B cell (primary cell): ENCODE results near the gene ETV6. TPM values are rescaled to one million over a fixed set of nuclear protein-coding genes. Genes with fewer than 3 reads are reported as not detected.

Experiments used
- ATAC-seq: fragments of 200-7000 bp; cut with Tn5 transposase; one replicate; pipeline ENCODE4 v1.10.0; 2021; ENCODE audit warnings: low read depth, mild to moderate bottlenecking, moderate number of reproducible peaks, moderate library complexity
- CTCF ChIA-PET: fragments of 350-600 bp; sonication (Branson Sonifier 250); formaldehyde crosslinking; loops from one replicate; lab custom pipeline; 2021; ENCODE audit warnings: antibody characterized with exemption, inconsistent platforms; lab: Charles Lee
- POLR2A ChIA-PET: fragments of 350-600 bp; sonication (Branson Sonifier 250); formaldehyde crosslinking; loops from one replicate; lab custom pipeline; 2021; ENCODE audit warnings: antibody characterized with exemption; lab: Charles Lee
- DNase-seq: peaks from one replicate; pipeline ENCODE4 v3.0.0; 2013
- H2AFZ ChIP-seq: 2 replicates; pipeline ENCODE4 v1.6.1; 2012; ENCODE audit warnings: mild to moderate bottlenecking, low read depth, low read length; ENCODE audit not compliant: insufficient read depth, poor library complexity, severe bottlenecking
- H3K27ac ChIP-seq, 2 donors: 1 replicate in 1 of 2; 2 replicates in 1 of 2; pipeline ENCODE4 v1.5.1; 2012 to 2013; ENCODE audit warnings: low read length in 2 of 2, mild to moderate bottlenecking in 2 of 2, moderate library complexity in 1 of 2
- H3K27me3 ChIP-seq, 4 experiments: fragments of 200-600 bp in 1 of 4; sonication (generic) in 1 of 4; replicated peaks in 1 of 4; 1 replicate in 2 of 4; 2 replicates in 2 of 4; pipeline versions ENCODE4 v1.6.1 to v1.7.0; 2013 to 2016; ENCODE audit warnings: low read length in 3 of 4, mild to moderate bottlenecking in 2 of 4, mixed read lengths in 1 of 4, moderate library complexity in 1 of 4; ENCODE audit not compliant: insufficient read depth in 4 of 4, control insufficient read depth in 3 of 4; ENCODE audit errors: control extremely low read depth in 1 of 4
- H3K36me3 ChIP-seq, 2 experiments: replicated peaks in 1 of 2; 1 replicate in 1 of 2; 2 replicates in 1 of 2; pipeline versions ENCODE4 v1.6.1 to v1.7.1; 2013; ENCODE audit warnings: low read length in 1 of 2; ENCODE audit not compliant: insufficient read depth in 2 of 2, control insufficient read depth in 1 of 2; ENCODE audit errors: control extremely low read depth in 1 of 2, extremely low read depth in 1 of 2
- H3K4me1 ChIP-seq, 2 donors: fragments of 200-600 bp in 1 of 2; sonication (generic) in 1 of 2; 1 replicate in 1 of 2; 2 replicates in 1 of 2; pipeline versions ENCODE4 v1.5.1 to v1.6.1; 2013 to 2017; ENCODE audit warnings: low read length in 2 of 2; ENCODE audit not compliant: control insufficient read depth in 2 of 2, insufficient read depth in 2 of 2
- H3K4me2 ChIP-seq: replicated peaks from 2 replicates; pipeline ENCODE3; 2012; ENCODE audit warnings: mild to moderate bottlenecking, low read depth, low read length; ENCODE audit not compliant: poor library complexity, severe bottlenecking
- H3K4me3 ChIP-seq, 5 experiments: fragments of 200-600 bp in 1 of 5; sonication (generic) in 1 of 5; 1 replicate in 3 of 5; 2 replicates in 2 of 5; pipeline versions ENCODE4 v1.5.1 to v1.7.0; 2011 to 2016; ENCODE audit warnings: low read length in 4 of 5, mild to moderate bottlenecking in 4 of 5, low read depth in 2 of 5, control low read depth in 1 of 5, moderate library complexity in 1 of 5; ENCODE audit not compliant: insufficient read depth in 1 of 5; ENCODE audit errors: control extremely low read depth in 1 of 5, extremely low read depth in 1 of 5
- H3K79me2 ChIP-seq: fragments of 200-600 bp; sonication (generic); one replicate; pipeline ENCODE4 v1.6.0; 2016; ENCODE audit warnings: low read length; ENCODE audit not compliant: control insufficient read depth, insufficient read depth
- H3K9ac ChIP-seq: fragments of 200-600 bp; sonication (generic); 2 replicates; pipeline ENCODE4 v1.6.1; 2017; ENCODE audit warnings: mild to moderate bottlenecking, low read length, moderate library complexity
- H3K9me3 ChIP-seq, 3 donors: one replicate each; pipeline versions ENCODE4 v1.6.1 to v1.7.1; 2013; ENCODE audit warnings: low read length in 2 of 3; ENCODE audit not compliant: control insufficient read depth in 2 of 3, insufficient read depth in 1 of 3; ENCODE audit errors: control extremely low read depth in 1 of 3
- H4K20me1 ChIP-seq: 2 replicates; pipeline ENCODE4 v1.6.0; 2012; ENCODE audit warnings: mild to moderate bottlenecking, low read length; ENCODE audit not compliant: insufficient read depth, control insufficient read depth, poor library complexity, severe bottlenecking
- H3K27ac Mint-ChIP-seq: one replicate; pipeline ENCODE4 v1.8.0; 2021; ENCODE audit warnings: mixed read lengths
- H3K27me3 Mint-ChIP-seq: one replicate; pipeline ENCODE4 v1.8.0; 2021; ENCODE audit warnings: mixed read lengths
- H3K4me1 Mint-ChIP-seq: one replicate; pipeline ENCODE4 v1.8.0; 2021; ENCODE audit warnings: mixed read lengths
- H3K4me3 Mint-ChIP-seq: one replicate; pipeline ENCODE4 v1.8.0; 2021; ENCODE audit warnings: mixed read lengths
- H3K9me3 Mint-ChIP-seq: one replicate; pipeline ENCODE4 v1.8.0; 2022; ENCODE audit warnings: mixed read lengths; ENCODE audit not compliant: insufficient read depth
- CTCF ChIP-seq: fragments of 200-600 bp; IDR thresholded peaks from one replicate; pipeline ENCODE4 v1.8.0; 2022; ENCODE audit warnings: antibody characterized with exemption, mild to moderate bottlenecking
- EZH2 ChIP-seq: IDR thresholded peaks from 2 replicates; pipeline ENCODE4 v1.6.1; 2012; ENCODE audit warnings: borderline replicate concordance, low read depth, mild to moderate bottlenecking, moderate library complexity, low read length; ENCODE audit not compliant: insufficient read depth, poor library complexity, severe bottlenecking
- WGBS: methylation state at CpG from one replicate; pipeline ENCODE4 v1.1.5; 2013; ENCODE audit warnings: missing lambda C conversion rate; ENCODE audit not compliant: insufficient coverage; 5-methylcytosine and 5-hydroxymethylcytosine counted together
- intact Hi-C: fragments of 100-400 bp; cut with micrococcal nuclease; formaldehyde crosslinking; loops from one replicate; pipeline ENCODE4 v1.10.0; 2022
- polyA plus RNA-seq: library from polyadenylated mRNA; depleted of rRNA; stranded (reverse); fragments of >200 nt; gene quantifications from 2 replicates; pipeline ENCODE4 v1.2.3, GENCODE V29; 2012
- total RNA-seq, 2 donors: library from RNA; stranded (reverse); fragments of 120-200 nt in 1 of 2; gene quantifications; 1 replicate in 1 of 2; 2 replicates in 1 of 2; pipeline versions ENCODE4 v1.2.3 to v1.2.4, GENCODE V29; 2013 to 2022

ETV6 gene
- total and polyA plus RNA-seq, 2 donors (not counting 1 experiment from before 2014, with no cell fraction given), result 17.4 to 123 TPM

- Histone ChIP-seq H3K36me3 (no peaks in the 10 kb centered on the region), H3K4me1 (peaks cover 82 to 94% of the 10 kb centered on the region in 2 donors), H3K27me3 (no peaks in the 10 kb centered on the region), H3K27ac (peak overlapping the region; percentile 69 to 76), H3K79me2 (peaks cover 46% of the 10 kb centered on the region), H3K9ac (no peak overlapping the region), H4K20me1 (peaks cover 74% of the 10 kb centered on the region), H3K4me2 (peak overlapping the region; percentile 66), H3K9me3 (peaks cover 0 to 7% (median 5%) of the 10 kb centered on the region in 3 donors), H3K4me3 (no peak overlapping the region), H2AFZ (no peak overlapping the region)
- Mint-ChIP-seq H3K9me3 (peaks cover 5% of the 10 kb centered on the region), H3K27me3 (no peaks in the 10 kb centered on the region), H3K27ac (peak overlapping the region; percentile 94), H3K4me3 (peak overlapping the region; percentile 79), H3K4me1 (peaks cover 92% of the 10 kb centered on the region)
- intact Hi-C loops, result loop anchor here (1.0 to 10.0 kb wide), 8 partner anchors 16 to 984 kb away; partner anchors contain the start of genes BORCS5, CDKN1B and MANSC1
- DNase-seq (peak; percentile 83), ATAC-seq (peak; percentile 80)
- WGBS, result 75% methylated on average over 3 of the region's 8 CpGs
- POLR2A ChIA-PET, result interaction anchor here (0.6 to 3.5 kb wide), 12 partner anchors 14 to 103 kb away, joined by 3 to 19 read pairs (median 4); partner anchors contain the start of gene ETV6
- TF ChIP-seq CTCF (no peak), EZH2 (no peak)
- CTCF ChIA-PET, result interaction anchor here (0.9 to 5.6 kb wide), 13 partner anchors 9 to 302 kb away, joined by 3 to 31 read pairs (median 4); no protein-coding TSS in a partner anchor
Observed at GRCh38 chr12:11730299-11731041, 81.0 kb downstream of the ETV6 start.

GRCh38 chr12:11731042-11731357 is 81.5 kb downstream of the ETV6 start:
- peaks cover 0 to 1% (median 0%) of the 10 kb centered on the region in 3 donors for H3K9me3 ChIP-seq
- DNase-seq, result no peak
- TF ChIP-seq CTCF (no peak), EZH2 (no peak)
- ATAC-seq, result no peak
- peak overlapping the region; percentile 66 for H3K4me2 ChIP-seq
- ChIA-PET CTCF (interaction anchor here (0.9 to 5.6 kb wide), 13 partner anchors 9 to 302 kb away, joined by 3 to 31 read pairs (median 4); no protein-coding TSS in a partner anchor), POLR2A (interaction anchor here (0.6 to 3.5 kb wide), 12 partner anchors 14 to 103 kb away, joined by 3 to 19 read pairs (median 4); partner anchors contain the start of gene ETV6)
- Mint-ChIP-seq H3K9me3 (peaks cover 1% of the 10 kb centered on the region), H3K4me3 (peak overlapping the region; percentile 79), H3K4me1 (peaks cover 89% of the 10 kb centered on the region), H3K27ac (peak overlapping the region; percentile 94), H3K27me3 (no peaks in the 10 kb centered on the region)
- no peaks in the 10 kb centered on the region for H3K36me3 ChIP-seq
- H3K9ac ChIP-seq, result no peak overlapping the region
- peak overlapping the region; percentile 69 to 76 for H3K27ac ChIP-seq
- H3K79me2 ChIP-seq, result peaks cover 46% of the 10 kb centered on the region
- no CpG with 5 or more reads among the region's 1 CpG for WGBS
- peak overlapping the region in 1 of 5 experiments; percentile 40 for H3K4me3 ChIP-seq
- no peaks in the 10 kb centered on the region for H3K27me3 ChIP-seq
- H3K4me1 ChIP-seq, result peaks cover 77 to 88% of the 10 kb centered on the region in 2 donors
- intact Hi-C loops, result loop anchor here (1.0 to 10.0 kb wide), 6 partner anchors 19 to 984 kb away; partner anchors contain the start of genes BORCS5, CDKN1B and MANSC1
- no peak overlapping the region for H2AFZ ChIP-seq
- peaks cover 70% of the 10 kb centered on the region for H4K20me1 ChIP-seq
